SU-DHL-6 (cell line): ENCODE data around the gene PPP1R7.

ENCODE experiments used
- H2AFZ ChIP-seq: fragments of 200-600 bp; sonication (generic); 2 replicates; pipeline ENCODE4 v1.6.1; 2014; ENCODE audit warnings: low read depth, mild to moderate bottlenecking, moderate library complexity, mixed read lengths, antibody characterized with exemption, low read length; ENCODE audit not compliant: severe bottlenecking
- H3F3A ChIP-seq: fragments of 200-600 bp; shearing (Covaris generic); 2 replicates; pipeline ENCODE4 v1.6.0; 2016; ENCODE audit warnings: antibody characterized with exemption, mild to moderate bottlenecking; ENCODE audit not compliant: insufficient read depth
- H3K27ac ChIP-seq: fragments of 200-600 bp; sonication (generic); 2 replicates; pipeline ENCODE4 v1.5.1; 2016; ENCODE audit warnings: low read depth, mild to moderate bottlenecking, low read length, moderate library complexity, mixed read lengths
- H3K27me3 ChIP-seq: fragments of 200-600 bp; sonication (generic), shearing (Covaris generic); 2 replicates; pipeline ENCODE4 v1.6.0; 2014; ENCODE audit warnings: mild to moderate bottlenecking, low read length
- H3K36me3 ChIP-seq: fragments of 200-600 bp; sonication (generic); 2 replicates; pipeline ENCODE4 v1.6.1; 2014; ENCODE audit warnings: mild to moderate bottlenecking, low read length, mixed read lengths
- H3K4me2 ChIP-seq: fragments of 300-600, 200-600 bp; shearing (Covaris generic), sonication (generic); 2 replicates; pipeline ENCODE4 v1.6.0; 2014; ENCODE audit warnings: low read length, low read depth, mild to moderate bottlenecking; ENCODE audit not compliant: poor library complexity, severe bottlenecking
- H3K4me3 ChIP-seq: fragments of 200-600 bp; sonication (generic); 2 replicates; pipeline ENCODE4 v1.5.1; 2014; ENCODE audit warnings: antibody characterized with exemption, low read length, mild to moderate bottlenecking, mixed read lengths; ENCODE audit not compliant: insufficient read depth, poor library complexity, severe bottlenecking
- H3K79me2 ChIP-seq: fragments of 200-600 bp; sonication (generic); 2 replicates; pipeline ENCODE4 v1.6.1; 2014; ENCODE audit warnings: mild to moderate bottlenecking, low read length, moderate library complexity; ENCODE audit not compliant: insufficient read depth
- H3K9ac ChIP-seq: fragments of 200-600 bp; sonication (generic); 2 replicates; pipeline ENCODE4 v1.7.0; 2014; ENCODE audit warnings: mild to moderate bottlenecking, low read length
- H3K9me2 ChIP-seq: fragments of 200-600 bp; sonication (generic); replicated peaks from 2 replicates; pipeline ENCODE4 v1.6.1; 2014; ENCODE audit warnings: low read length; ENCODE audit not compliant: insufficient read depth
- H3K9me3 ChIP-seq: fragments of 200-600 bp; sonication (generic); 2 replicates; pipeline ENCODE4 v1.6.1; 2014; ENCODE audit warnings: low read length, mixed read lengths; ENCODE audit not compliant: insufficient read depth
- H4K20me1 ChIP-seq: fragments of 200-600 bp; sonication (generic); 2 replicates; pipeline ENCODE4 v1.6.1; 2014; ENCODE audit warnings: low read depth, mild to moderate bottlenecking, antibody characterized with exemption, low read length, moderate library complexity, mixed read lengths
- CTCF ChIP-seq: fragments of 200-600 bp; sonication (generic); IDR thresholded peaks from one replicate; pipeline ENCODE4 v1.5.1; 2017; ENCODE audit warnings: antibody characterized with exemption, mild to moderate bottlenecking, low read length, moderate library complexity; ENCODE audit not compliant: insufficient read depth, poor library complexity, severe bottlenecking
- EZH2phosphoT487 ChIP-seq: fragments of 200-600 bp; sonication (generic), shearing (Covaris generic); conservative IDR thresholded peaks from 2 replicates; pipeline ENCODE4 v1.6.1; 2018; ENCODE audit warnings: mild to moderate bottlenecking, antibody characterized with exemption, low read length, moderate library complexity, mixed read lengths

The PPP1R7 gene

DNA sequence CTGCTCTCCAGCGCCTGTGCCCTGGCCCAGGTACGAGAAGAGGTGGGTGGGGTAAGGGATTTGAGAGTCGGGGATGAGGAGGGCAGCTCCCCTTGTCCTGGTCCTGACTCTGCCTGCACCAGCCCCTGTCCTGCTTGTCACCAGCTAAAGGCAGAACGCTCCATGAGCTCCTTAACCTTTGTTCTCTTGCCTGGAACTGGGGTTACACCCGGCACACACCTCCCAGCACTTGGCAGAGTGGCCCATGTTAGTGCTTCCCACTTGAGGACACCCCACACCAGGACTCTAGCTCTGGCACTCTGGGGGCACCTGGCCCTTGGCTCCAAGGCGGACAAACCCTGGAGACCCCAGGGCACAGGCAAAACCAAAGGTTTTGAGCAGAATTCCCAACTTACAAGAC is 57.4 kb downstream of the PPP1R7 start:
- H3K9ac ChIP-seq: no peak overlapping the region
- H3K27me3 ChIP-seq: no peaks in the 10 kb centered on the region
- H3K27ac ChIP-seq: no peak overlapping the region
- TF ChIP-seq EZH2phosphoT487 (no peak), CTCF (no peak)
- no peaks in the 10 kb centered on the region for H3F3A ChIP-seq
- no peaks in the 10 kb centered on the region for H3K79me2 ChIP-seq
- H3K9me3 ChIP-seq: no peaks in the 10 kb centered on the region
- no peaks in the 10 kb centered on the region for H3K9me2 ChIP-seq
- no peak overlapping the region for H2AFZ ChIP-seq
- no peaks in the 10 kb centered on the region for H4K20me1 ChIP-seq
- no peaks in the 10 kb centered on the region for H3K36me3 ChIP-seq
- no peak overlapping the region for H3K4me2 ChIP-seq
- H3K4me3 ChIP-seq: no peak overlapping the region

GRCh38 chr2:241208058-241208457 is 57.8 kb downstream of the PPP1R7 start:
- Histone ChIP-seq H4K20me1 (no peaks in the 10 kb centered on the region), H3K9me2 (no peaks in the 10 kb centered on the region), H3K9ac (no peak overlapping the region), H3K79me2 (no peaks in the 10 kb centered on the region), H3K36me3 (no peaks in the 10 kb centered on the region), H3K4me2 (no peak overlapping the region), H2AFZ (no peak overlapping the region), H3K27me3 (no peaks in the 10 kb centered on the region), H3K27ac (no peak overlapping the region), H3K4me3 (no peak overlapping the region), H3F3A (no peaks in the 10 kb centered on the region), H3K9me3 (no peaks in the 10 kb centered on the region)
- TF ChIP-seq CTCF (no peak), EZH2phosphoT487 (no peak)

DNA sequence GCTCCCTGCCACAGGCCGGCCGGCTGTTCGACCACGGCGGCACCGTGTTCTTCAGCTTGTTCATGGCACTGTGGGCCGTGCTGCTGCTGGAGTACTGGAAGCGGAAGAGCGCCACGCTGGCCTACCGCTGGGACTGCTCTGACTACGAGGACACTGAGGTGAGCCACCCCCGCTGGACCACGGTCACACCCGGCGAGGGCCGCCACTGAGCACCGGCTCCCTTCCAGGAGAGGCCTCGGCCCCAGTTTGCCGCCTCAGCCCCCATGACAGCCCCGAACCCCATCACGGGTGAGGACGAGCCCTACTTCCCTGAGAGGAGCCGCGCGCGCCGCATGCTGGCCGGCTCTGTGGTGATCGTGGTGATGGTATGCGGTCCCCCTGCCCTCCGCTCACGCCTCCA is 59.0 kb downstream of the PPP1R7 start:
- Histone ChIP-seq H2AFZ (no peak overlapping the region), H3K9me2 (no peaks in the 10 kb centered on the region), H3F3A (no peaks in the 10 kb centered on the region), H3K4me3 (no peak overlapping the region), H3K36me3 (no peaks in the 10 kb centered on the region), H3K79me2 (no peaks in the 10 kb centered on the region), H3K9me3 (no peaks in the 10 kb centered on the region), H3K27ac (no peak overlapping the region), H3K4me2 (no peak overlapping the region), H3K27me3 (no peaks in the 10 kb centered on the region), H3K9ac (no peak overlapping the region), H4K20me1 (no peaks in the 10 kb centered on the region)
- TF ChIP-seq CTCF: no peak
- no peak for TF ChIP-seq EZH2phosphoT487

DNA sequence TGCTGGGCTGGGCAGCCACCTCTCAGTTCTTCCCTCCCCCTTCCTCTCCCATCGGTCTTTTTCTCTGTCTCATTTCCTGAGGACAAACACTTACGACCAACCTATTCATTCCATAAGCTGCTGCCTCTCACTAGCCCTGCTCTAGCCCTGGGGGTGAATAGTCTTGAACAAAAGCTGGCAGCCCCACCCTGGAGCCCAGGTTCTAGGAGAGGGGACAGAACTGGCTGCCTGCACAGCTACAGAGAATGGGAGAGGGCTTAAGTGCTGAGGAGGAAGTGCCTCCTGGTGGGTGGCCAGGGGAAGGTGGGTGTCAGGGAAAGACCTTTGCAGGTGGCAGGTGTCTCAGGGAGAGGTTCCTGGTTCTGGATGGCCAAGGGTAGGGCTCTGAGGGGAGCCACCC is 61.0 kb downstream of the PPP1R7 start:
- Histone ChIP-seq H3K36me3 (no peaks in the 10 kb centered on the region), H3F3A (no peaks in the 10 kb centered on the region), H2AFZ (no peak overlapping the region), H3K9me2 (no peaks in the 10 kb centered on the region), H3K9ac (no peak overlapping the region), H3K27ac (no peak overlapping the region), H3K79me2 (no peaks in the 10 kb centered on the region), H3K4me2 (no peak overlapping the region), H3K27me3 (no peaks in the 10 kb centered on the region), H4K20me1 (no peaks in the 10 kb centered on the region), H3K4me3 (no peak overlapping the region), H3K9me3 (no peaks in the 10 kb centered on the region)
- no peak for TF ChIP-seq CTCF
- no peak for TF ChIP-seq EZH2phosphoT487
